SJCRH30 (cell line): ENCODE data around the gene NDUFS3. TPM values are rescaled to one million over a fixed set of nuclear protein-coding genes. Genes with fewer than 3 reads are reported as not detected.
"Not testable (repeated sequence)": the region's sequence is repeated elsewhere in the genome, so short reads cannot be mapped to it uniquely, and the experiment has no call there.

Experiments used
- DNase-seq, 2 experiments: peaks; one replicate each; pipeline ENCODE4 v3.0.0-alpha.2; 2015 to 2020
- H3K27ac ChIP-seq: fragments of 250-450 bp; sonication (Bioruptor Pico); 2 replicates; pipeline ENCODE4 v1.5.1; 2020; ENCODE audit warnings: mild to moderate bottlenecking, moderate library complexity
- H3K27me3 ChIP-seq: fragments of 250-450 bp; sonication (Bioruptor Pico); 2 replicates; pipeline ENCODE4 v1.5.1; 2020; ENCODE audit warnings: mild to moderate bottlenecking, moderate library complexity
- H3K36me3 ChIP-seq: fragments of 250-450 bp; sonication (Bioruptor Pico); 2 replicates; pipeline ENCODE4 v1.5.1; 2020; ENCODE audit warnings: mild to moderate bottlenecking, moderate library complexity
- H3K4me1 ChIP-seq: fragments of 250-450 bp; sonication (Bioruptor Pico); 2 replicates; pipeline ENCODE4 v1.5.1; 2020; ENCODE audit warnings: mild to moderate bottlenecking, moderate library complexity
- H3K4me3 ChIP-seq: fragments of 250-450 bp; sonication (Bioruptor Pico); 2 replicates; pipeline ENCODE4 v1.5.1; 2020; ENCODE audit warnings: mild to moderate bottlenecking, moderate library complexity
- H3K9me3 ChIP-seq: fragments of 250-450 bp; sonication (Bioruptor Pico); replicated peaks from 2 replicates; pipeline ENCODE4 v1.5.1; 2020; ENCODE audit warnings: mild to moderate bottlenecking, moderate library complexity
- total RNA-seq: library from RNA; depleted of rRNA; stranded (reverse); fragments of >200 nt; shearing (Covaris generic); gene quantifications from 2 replicates; pipeline ENCODE4 v1.2.3, GENCODE V29; 2014; rRNA removed

Gene NDUFS3
- 118 and 135 TPM in 2 replicates for total RNA-seq

GRCh38 chr11:47578524-47579494 lies at the start of gene NDUFS3, which contains the start of gene KBTBD4:
Gene NDUFS3, plus strand, starts transcription at chr11:47579074. Its CDS starts 18 bp downstream, at chr11:47579092.
Gene KBTBD4, minus strand, starts transcription at chr11:47578970. Its CDS starts 19 bp downstream, at chr11:47578951.
- no peaks in the 10 kb centered on the region for H3K27me3 ChIP-seq
- H3K9me3 ChIP-seq, result no peaks in the 10 kb centered on the region
- H3K36me3 ChIP-seq, result peaks cover 51% of the 10 kb centered on the region
- H3K27ac ChIP-seq, result peak within 1 kb of the TSS; percentile 71
- peak; percentile 89 to 94 for DNase-seq
- 0 out of 2 replicates have a peak, but pooled peaks cover 8% of the 10 kb centered on the region for H3K4me1 ChIP-seq
- peak within 1 kb of the TSS; percentile 96 for H3K4me3 ChIP-seq

- no peaks in the 10 kb centered on the region for H3K27me3 ChIP-seq
- H3K4me3 ChIP-seq, result no peak overlapping the region
- no peak for DNase-seq
- H3K27ac ChIP-seq, result no peak overlapping the region
- no peaks in the 10 kb centered on the region; the same call in 1 of the 2 replicates for H3K4me1 ChIP-seq
- no peaks in the 10 kb centered on the region for H3K9me3 ChIP-seq
- H3K36me3 ChIP-seq, result peaks cover 15% of the 10 kb centered on the region
These were observed 48.9 kb upstream of the NDUFS3 start for GRCh38 chr11:47529951-47530350.

GRCh38 chr11:47530721-47531120 lies 48.2 kb upstream of the NDUFS3 start:
- not testable (repeated sequence) for DNase-seq, H3K27ac ChIP-seq

GRCh38 chr11:47531666-47532065 lies 47.2 kb upstream of the NDUFS3 start:
- no peak overlapping the region for H3K27ac ChIP-seq
- no peaks in the 10 kb centered on the region for H3K9me3 ChIP-seq
- no peaks in the 10 kb centered on the region; the same call in 1 of the 2 replicates for H3K4me1 ChIP-seq
- no peak overlapping the region for H3K4me3 ChIP-seq
- H3K27me3 ChIP-seq, result no peaks in the 10 kb centered on the region
- peaks cover 13% of the 10 kb centered on the region for H3K36me3 ChIP-seq
- DNase-seq, result no peak

More at GRCh38 chr11:47530721-47531120, 48.2 kb upstream of the NDUFS3 start:
- H3K4me3 ChIP-seq, H3K27me3 ChIP-seq, H3K4me1 ChIP-seq, H3K9me3 ChIP-seq: not testable (repeated sequence)
- peaks cover 12% of the 10 kb centered on the region for H3K36me3 ChIP-seq

GRCh38 chr11:47532597-47533213 lies 46.2 kb upstream of the NDUFS3 start:
- no peaks in the 10 kb centered on the region for H3K27me3 ChIP-seq
- no peak overlapping the region for H3K4me3 ChIP-seq
- H3K4me1 ChIP-seq, result no peaks in the 10 kb centered on the region; the same call in 1 of the 2 replicates
- peaks cover 8% of the 10 kb centered on the region for H3K36me3 ChIP-seq
- no peak overlapping the region for H3K27ac ChIP-seq
- no peaks in the 10 kb centered on the region for H3K9me3 ChIP-seq
- DNase-seq, result no peak

GRCh38 chr11:47533690-47534151 lies 45.2 kb upstream of the NDUFS3 start:
- Histone ChIP-seq H3K36me3 (peaks cover 6% of the 10 kb centered on the region), H3K27me3 (no peaks in the 10 kb centered on the region), H3K27ac (no peak overlapping the region), H3K4me3 (no peak overlapping the region), H3K9me3 (no peaks in the 10 kb centered on the region), H3K4me1 (no peaks in the 10 kb centered on the region; the same call in 1 of the 2 replicates)
- DNase-seq, result no peak

- Histone ChIP-seq H3K9me3 (no peaks in the 10 kb centered on the region), H3K4me3 (no peak overlapping the region), H3K27ac (no peak overlapping the region), H3K36me3 (peaks cover 6% of the 10 kb centered on the region), H3K4me1 (no peaks in the 10 kb centered on the region; the same call in 1 of the 2 replicates), H3K27me3 (no peaks in the 10 kb centered on the region)
- DNase-seq, result no peak
These were observed 44.1 kb upstream of the NDUFS3 start for GRCh38 chr11:47534704-47535251.

GRCh38 chr11:47536915-47537314 lies 42.0 kb upstream of the NDUFS3 start:
- Histone ChIP-seq H3K4me1 (no peaks in the 10 kb centered on the region; the same call in 1 of the 2 replicates), H3K9me3 (no peaks in the 10 kb centered on the region), H3K27me3 (no peaks in the 10 kb centered on the region), H3K4me3 (no peak overlapping the region), H3K36me3 (peaks cover 9% of the 10 kb centered on the region), H3K27ac (no peak overlapping the region)
- no peak for DNase-seq

GRCh38 chr11:47538741-47539565 lies 39.9 kb upstream of the NDUFS3 start:
- no peak for DNase-seq
- no peaks in the 10 kb centered on the region for H3K9me3 ChIP-seq
- H3K27me3 ChIP-seq, result no peaks in the 10 kb centered on the region
- H3K4me3 ChIP-seq, result no peak overlapping the region
- H3K4me1 ChIP-seq, result no peaks in the 10 kb centered on the region; the same call in 1 of the 2 replicates
- H3K27ac ChIP-seq, result no peak overlapping the region
- peaks cover 9% of the 10 kb centered on the region for H3K36me3 ChIP-seq

- peaks cover 9% of the 10 kb centered on the region for H3K36me3 ChIP-seq
- H3K9me3 ChIP-seq, result no peaks in the 10 kb centered on the region
- DNase-seq, result no peak
- no peaks in the 10 kb centered on the region for H3K27me3 ChIP-seq
- H3K4me3 ChIP-seq, result no peak overlapping the region
- H3K27ac ChIP-seq, result no peak overlapping the region
- no peaks in the 10 kb centered on the region for H3K4me1 ChIP-seq
These were observed 39.2 kb upstream of the NDUFS3 start for GRCh38 chr11:47539681-47540039.

GRCh38 chr11:47541070-47541469 lies 37.8 kb upstream of the NDUFS3 start:
- no peaks in the 10 kb centered on the region for H3K4me1 ChIP-seq
- H3K27ac ChIP-seq, result no peak overlapping the region
- no peak overlapping the region for H3K4me3 ChIP-seq
- no peaks in the 10 kb centered on the region for H3K9me3 ChIP-seq
- peaks cover 7% of the 10 kb centered on the region; the same call in 1 of the 2 replicates for H3K36me3 ChIP-seq
- no peak for DNase-seq
- H3K27me3 ChIP-seq, result no peaks in the 10 kb centered on the region

GRCh38 chr11:47545298-47545697 lies 33.6 kb upstream of the NDUFS3 start:
- no peaks in the 10 kb centered on the region for H3K9me3 ChIP-seq
- no peaks in the 10 kb centered on the region for H3K27me3 ChIP-seq
- H3K4me3 ChIP-seq, result no peak overlapping the region
- H3K4me1 ChIP-seq, result no peaks in the 10 kb centered on the region
- peaks cover 22% of the 10 kb centered on the region for H3K36me3 ChIP-seq
- DNase-seq, result no peak
- H3K27ac ChIP-seq, result no peak overlapping the region

- not testable (repeated sequence) for H3K9me3 ChIP-seq, H3K4me1 ChIP-seq, H3K27ac ChIP-seq, DNase-seq, H3K4me3 ChIP-seq, H3K27me3 ChIP-seq
- H3K36me3 ChIP-seq, result peaks cover 27% of the 10 kb centered on the region
These were observed 32.6 kb upstream of the NDUFS3 start for GRCh38 chr11:47546274-47546673.
